Measurements from ENCODE around the gene CCR8. TPM values are rescaled to one million over a fixed set of nuclear protein-coding genes. Genes with fewer than 3 reads are reported as not detected.

Gene CCR8
- total RNA-seq, 4 donors from 2014 or later, result not detected

- TF ChIP-seq CTCF (IDR thresholded peaks at IDR 0.05) (no peak), POLR2A (IDR thresholded peaks at IDR 0.05) (no peak)
- no peak overlapping the region for H3K4me3 ChIP-seq
- no peaks in the 10 kb centered on the region for H3K36me3 ChIP-seq
- H3K9me3 ChIP-seq, result no peaks in the 10 kb centered on the region
- H3K4me1 ChIP-seq, result peaks cover 0 to 4% (median 0%) of the 10 kb centered on the region in 4 donors
- no peak for DNase-seq
- H3K27ac ChIP-seq, result no peak overlapping the region
- H3K27me3 ChIP-seq, result no peaks in the 10 kb centered on the region
Observed at GRCh38 chr3:39322936-39323335, 6.6 kb upstream of the CCR8 start.

- no peak overlapping the region for H3K4me3 ChIP-seq
- H3K9me3 ChIP-seq, result no peaks in the 10 kb centered on the region
- no peaks in the 10 kb centered on the region for H3K4me1 ChIP-seq
- no peaks in the 10 kb centered on the region for H3K36me3 ChIP-seq
- no peak overlapping the region for H3K27ac ChIP-seq
- no peak for DNase-seq
- no peaks in the 10 kb centered on the region for H3K27me3 ChIP-seq
- TF ChIP-seq POLR2A (IDR thresholded peaks at IDR 0.05) (no peak), CTCF (IDR thresholded peaks at IDR 0.05) (no peak)
Observed at GRCh38 chr3:39323494-39323893, 6.0 kb upstream of the CCR8 start.

GRCh38 chr3:39325236-39325635, 4.3 kb upstream of the CCR8 start:
- TF ChIP-seq POLR2A (IDR thresholded peaks at IDR 0.05), result no peak
- TF ChIP-seq CTCF (IDR thresholded peaks at IDR 0.05), result no peak
- no peak overlapping the region for H3K27ac ChIP-seq
- H3K27me3 ChIP-seq, result no peaks in the 10 kb centered on the region
- H3K36me3 ChIP-seq, result no peaks in the 10 kb centered on the region
- H3K4me1 ChIP-seq, result no peaks in the 10 kb centered on the region
- DNase-seq, result no peak
- no peaks in the 10 kb centered on the region for H3K9me3 ChIP-seq
- H3K4me3 ChIP-seq, result no peak overlapping the region

- H3K9me3 ChIP-seq, result no peaks in the 10 kb centered on the region
- H3K4me1 ChIP-seq, result no peaks in the 10 kb centered on the region
- H3K4me3 ChIP-seq, result no peak overlapping the region
- H3K36me3 ChIP-seq, result no peaks in the 10 kb centered on the region
- no peak for DNase-seq
- H3K27ac ChIP-seq, result no peak overlapping the region
- no peaks in the 10 kb centered on the region for H3K27me3 ChIP-seq
- TF ChIP-seq CTCF (IDR thresholded peaks at IDR 0.05) (no peak), POLR2A (IDR thresholded peaks at IDR 0.05) (no peak)
Observed at GRCh38 chr3:39327053-39327745, 2.3 kb upstream of the CCR8 start.

- no peaks in the 10 kb centered on the region for H3K4me1 ChIP-seq
- H3K36me3 ChIP-seq, result no peaks in the 10 kb centered on the region
- no peak overlapping the region for H3K27ac ChIP-seq
- no peaks in the 10 kb centered on the region for H3K9me3 ChIP-seq
- DNase-seq, result no peak
- no peak overlapping the region for H3K4me3 ChIP-seq
- no peaks in the 10 kb centered on the region for H3K27me3 ChIP-seq
- TF ChIP-seq POLR2A (IDR thresholded peaks at IDR 0.05) (no peak), CTCF (IDR thresholded peaks at IDR 0.05) (no peak)
Observed at GRCh38 chr3:39327746-39328349, 1.7 kb upstream of the CCR8 start.

Data from Peyer's patch (tissue), 4 donors.